GM18520 (cell line): ENCODE results near the gene RSPH6A.

Source experiments
- ATAC-seq: cut with Tn5 transposase; IDR thresholded peaks from one replicate; pipeline ENCODE4 v1.9.1; 2021; ENCODE audit not compliant: unreplicated experiment

The RSPH6A gene

DNA sequence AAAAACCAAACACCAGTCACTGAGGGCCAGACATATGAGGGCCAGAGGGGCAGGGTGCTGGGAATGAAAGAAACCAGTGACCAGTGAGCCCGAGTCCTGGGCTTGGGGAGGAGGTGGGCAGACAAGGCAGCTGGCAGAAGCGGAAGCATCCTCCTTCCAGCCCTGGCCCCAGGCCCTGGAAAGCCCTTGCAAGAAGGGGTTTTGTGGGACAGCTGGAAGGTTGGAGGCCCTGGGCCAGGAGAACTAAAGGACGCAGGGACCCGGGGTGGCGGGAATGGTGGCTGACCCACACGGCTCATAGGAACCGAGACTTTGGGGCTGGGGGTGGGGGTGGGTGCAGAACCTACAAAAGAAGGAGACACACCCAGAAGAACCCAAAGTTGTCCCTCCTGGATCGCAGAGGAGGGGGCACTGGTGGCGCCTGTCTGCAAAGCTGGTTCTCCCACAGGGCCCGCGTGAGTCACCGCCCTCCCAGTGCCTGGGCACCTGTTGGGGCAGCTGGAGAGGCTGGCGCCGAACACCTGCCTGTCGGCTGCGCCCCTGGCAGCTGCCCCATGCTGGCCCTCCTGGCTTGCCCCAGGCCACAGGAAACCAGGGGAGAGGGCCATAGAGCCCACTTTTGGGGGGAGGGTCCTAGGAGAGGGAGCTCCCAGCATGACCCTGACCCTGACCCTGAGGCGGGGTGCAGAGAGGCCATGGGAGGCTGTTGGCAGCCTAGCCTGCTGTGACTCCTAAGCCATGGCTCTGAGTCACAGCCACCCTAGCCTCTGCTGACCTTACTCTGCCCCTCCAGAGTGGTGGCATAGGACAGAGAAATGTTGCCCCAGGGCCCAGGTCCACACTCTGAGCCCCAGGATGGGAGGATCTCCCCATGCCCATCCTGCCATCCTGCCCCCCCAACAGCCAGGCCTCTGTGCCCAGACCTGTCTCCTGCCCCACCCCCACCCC is 33.6 kb downstream of the RSPH6A start:
- ATAC-seq, result no peak

- ATAC-seq, result no peak
Observed at GRCh38 chr19:45780448-45781213, 34.5 kb downstream of the RSPH6A start.

DNA sequence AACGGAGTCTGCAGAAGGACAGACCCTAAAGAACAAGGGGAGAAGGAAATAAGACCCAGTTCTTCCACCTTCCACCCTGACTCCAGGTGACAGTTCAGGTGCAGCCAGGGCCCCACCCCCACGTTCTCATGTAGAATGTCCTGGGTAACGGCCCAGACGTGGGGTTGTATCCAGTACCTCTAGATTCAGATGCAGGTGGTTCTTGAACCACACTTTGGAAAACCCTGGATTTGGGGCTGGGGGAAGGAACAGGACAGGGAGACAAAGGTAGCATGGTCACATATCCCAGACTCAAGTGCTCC is 35.0 kb downstream of the RSPH6A start:
- ATAC-seq, result no peak

DNA sequence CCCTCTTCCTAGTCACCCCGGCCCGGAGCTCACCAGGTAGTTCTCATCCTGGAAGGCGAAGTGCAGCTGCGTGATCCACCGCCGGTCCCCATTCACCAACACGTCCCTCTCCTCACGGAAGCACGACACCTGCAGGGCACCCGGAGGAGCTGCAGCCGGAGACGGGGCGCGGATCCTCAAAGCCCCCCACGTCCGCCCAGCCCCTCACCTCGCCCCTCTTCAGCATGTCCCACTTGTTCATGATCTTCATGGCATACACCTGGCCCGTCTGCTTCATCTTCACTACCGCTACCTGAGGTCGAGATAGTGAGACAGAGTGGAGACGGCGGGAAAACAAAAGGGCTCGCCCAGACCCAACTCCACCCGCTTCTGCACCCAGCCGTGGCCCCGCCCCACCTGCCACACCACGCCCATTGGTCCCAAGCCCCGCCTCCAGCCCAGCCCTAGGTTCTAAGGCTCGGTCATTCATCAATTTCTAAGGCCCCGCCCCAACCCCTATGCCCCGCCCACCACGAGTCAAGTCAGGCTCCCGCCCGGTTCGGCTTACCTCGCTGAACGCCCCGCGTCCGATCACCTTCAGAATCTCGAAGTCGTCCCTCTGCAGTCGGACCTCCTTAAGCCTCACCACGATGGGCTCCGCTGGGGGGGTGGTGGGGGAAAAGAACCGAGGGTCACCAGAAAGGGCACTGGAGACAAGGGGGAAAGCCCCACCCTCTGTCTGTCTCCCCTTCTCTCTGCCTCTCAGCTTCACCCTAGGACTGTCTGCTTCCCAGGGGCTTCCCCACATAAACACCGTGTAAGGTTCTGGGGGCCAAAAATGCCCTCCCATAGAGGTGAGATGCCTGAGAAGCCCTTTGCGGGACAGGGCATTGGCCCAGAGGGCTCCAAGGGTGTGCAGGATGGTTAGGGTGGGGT is 35.6 kb downstream of the RSPH6A start:
- ATAC-seq, result peak; percentile 49

DNA sequence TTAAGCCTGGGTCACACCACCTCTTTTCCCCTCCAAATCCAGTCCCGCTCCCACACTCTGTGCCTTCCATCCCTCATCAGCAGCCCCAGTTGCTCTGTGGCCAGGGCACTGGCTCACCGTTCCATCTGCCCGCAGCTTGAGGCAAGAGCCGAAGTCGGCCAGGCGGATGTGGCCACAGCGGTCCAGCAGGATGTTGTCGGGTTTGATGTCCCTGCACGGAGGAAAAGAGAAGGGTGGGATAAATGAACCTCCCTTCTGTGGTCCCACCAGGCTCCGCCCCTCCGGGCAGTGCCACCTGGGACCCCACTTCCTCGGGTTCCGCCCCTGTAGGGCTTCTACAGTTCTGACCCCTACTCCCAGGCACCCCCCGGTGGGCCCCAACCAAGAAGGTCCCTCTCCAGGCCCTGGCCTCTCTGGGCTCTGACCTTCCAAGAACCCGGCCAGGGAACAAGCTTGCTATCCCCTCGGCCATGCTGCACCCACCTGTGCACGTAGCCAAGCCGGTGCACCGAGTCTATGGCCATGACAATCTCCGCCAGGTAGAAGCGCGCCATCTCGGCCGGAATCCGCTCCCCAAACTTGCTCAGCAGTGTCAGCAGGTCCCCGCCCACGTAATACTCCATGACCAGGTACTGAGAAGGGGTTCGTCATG is 37.0 kb downstream of the RSPH6A start:
- ATAC-seq, result no peak

DNA sequence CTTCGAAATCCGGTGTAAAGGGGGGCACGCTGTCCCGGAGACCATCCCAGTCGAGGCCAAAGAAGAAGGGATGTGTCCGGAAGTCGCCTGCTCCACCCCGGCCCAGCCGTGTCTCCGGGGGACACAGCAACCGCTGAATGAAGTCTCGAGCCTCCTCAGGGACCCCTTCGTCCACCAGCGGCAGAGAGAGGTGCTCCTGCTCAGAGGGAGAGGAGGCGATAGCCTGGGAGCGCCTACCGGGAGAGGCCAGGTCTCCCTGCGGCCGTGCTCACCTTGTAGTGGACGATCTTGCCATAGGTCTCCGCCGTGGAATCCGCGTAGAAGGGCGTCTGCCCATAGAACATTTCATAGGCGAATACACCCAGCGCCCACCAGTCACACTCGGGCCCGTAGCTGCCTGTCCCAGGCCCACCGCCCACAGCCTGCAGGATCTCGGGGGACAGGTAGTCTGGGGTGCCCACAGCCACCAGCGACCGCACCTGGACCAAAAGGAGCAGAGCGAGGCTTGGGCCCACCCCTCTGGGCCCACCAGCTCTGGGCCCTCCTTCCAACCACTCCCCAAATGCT is 37.6 kb downstream of the RSPH6A start:
- no peak for ATAC-seq

DNA sequence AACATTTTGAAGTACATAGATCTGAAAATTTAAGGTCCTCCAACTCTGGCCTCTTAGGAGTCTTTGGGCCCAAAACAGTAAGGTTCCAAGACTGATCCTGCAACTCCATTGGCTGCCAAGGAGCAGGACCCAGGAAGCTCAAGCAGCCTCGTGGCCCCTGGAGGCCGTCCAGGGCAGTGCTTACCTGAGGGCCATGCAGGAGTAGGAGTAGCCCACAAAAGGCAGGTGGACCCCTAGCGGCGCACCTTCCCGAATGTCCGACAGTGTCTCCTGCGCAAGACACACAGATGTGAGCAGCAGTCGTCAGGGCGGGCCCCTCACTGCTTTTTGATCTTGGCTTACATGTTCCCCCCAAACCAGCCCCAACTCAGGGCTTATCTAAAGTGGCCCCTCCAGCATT is 40.3 kb downstream of the RSPH6A start:
- ATAC-seq, result no peak

DNA sequence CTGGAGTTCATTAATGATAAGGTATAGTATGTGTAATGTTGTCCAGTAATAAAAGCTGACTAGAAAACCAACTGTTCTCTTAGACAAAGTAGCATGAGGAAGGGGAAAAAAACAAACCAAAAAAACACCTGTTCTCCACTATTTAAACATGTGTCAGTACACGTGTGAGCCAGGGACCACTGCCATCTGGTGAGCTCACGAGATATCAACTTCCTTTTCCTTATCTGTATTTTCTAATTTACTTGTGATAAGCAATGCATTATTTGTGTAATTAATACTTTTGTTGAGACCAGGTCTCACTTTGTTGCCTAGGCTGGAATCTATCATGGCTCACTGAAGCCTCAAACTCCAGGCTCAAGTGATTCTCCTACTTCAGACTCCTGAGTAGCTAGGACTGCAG is 41.7 kb downstream of the RSPH6A start:
- no peak for ATAC-seq

DNA sequence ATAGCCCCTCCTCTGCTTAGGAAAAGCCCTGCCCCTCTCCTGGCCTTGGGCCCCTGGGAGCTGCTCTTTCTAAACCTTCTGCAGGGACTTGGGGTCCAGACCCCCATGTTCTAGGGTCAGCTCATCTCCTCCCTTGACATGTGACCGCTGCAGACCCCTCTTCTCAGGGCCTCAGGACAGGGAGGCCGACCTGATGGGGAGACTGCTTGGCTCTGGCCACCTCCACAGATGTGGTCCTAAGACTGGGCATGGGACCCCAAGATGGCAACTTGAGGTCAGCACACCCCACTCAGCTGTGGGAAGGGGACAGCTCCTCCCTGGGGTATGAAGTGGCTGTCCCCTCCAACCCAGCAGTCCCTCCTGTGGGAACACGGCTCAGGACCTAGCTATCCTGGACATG is 42.2 kb downstream of the RSPH6A start:
- no peak for ATAC-seq

- ATAC-seq, result no peak
Observed at GRCh38 chr19:45772130-45772840, 42.8 kb downstream of the RSPH6A start.

- no peak for ATAC-seq
Observed at GRCh38 chr19:45771311-45771933, 43.7 kb downstream of the RSPH6A start.

GRCh38 chr19:45770192-45771101 is 44.7 kb downstream of the RSPH6A start:
- peak; percentile 35 for ATAC-seq

- no peak for ATAC-seq
Observed at GRCh38 chr19:45769821-45770191, 45.3 kb downstream of the RSPH6A start.

DNA sequence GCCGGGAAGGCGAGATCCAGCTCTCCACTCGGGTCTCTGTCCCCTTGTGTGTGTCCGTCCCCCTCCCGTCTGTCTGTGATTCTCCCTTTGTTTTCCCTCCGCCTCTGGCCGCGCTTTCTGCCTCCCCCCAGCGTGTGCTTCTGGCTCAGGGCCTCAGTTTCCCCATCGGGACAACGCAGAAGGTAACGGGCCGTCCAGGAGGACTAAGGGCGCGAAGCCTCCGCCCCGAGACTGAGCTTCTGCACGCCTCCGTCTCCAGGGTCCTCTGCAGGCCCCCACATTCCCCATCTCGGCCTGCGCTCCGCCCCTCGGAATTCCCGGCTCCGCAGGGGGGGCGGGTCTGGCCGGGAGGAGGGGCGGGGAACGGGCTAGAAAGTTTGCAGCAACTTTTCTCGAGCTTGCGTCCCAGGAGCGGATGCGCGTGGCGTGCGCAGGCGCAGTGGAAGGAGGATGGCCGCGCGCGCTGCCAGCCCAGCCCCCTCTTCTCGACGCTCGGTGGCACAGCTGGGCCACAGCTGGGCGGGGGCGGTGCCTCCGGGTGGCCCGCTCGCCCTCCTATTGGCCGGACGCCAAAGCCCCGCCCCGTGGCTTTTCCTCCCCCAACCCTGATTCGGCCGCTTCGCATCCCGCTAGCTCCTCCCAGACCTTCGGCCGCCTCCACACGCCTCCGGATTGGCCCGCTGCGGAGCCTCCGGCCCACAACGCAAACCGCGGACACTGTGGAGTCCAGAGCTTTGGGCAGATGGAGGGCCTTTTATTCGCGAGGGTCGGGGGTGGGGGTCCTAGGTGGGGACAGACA is 45.9 kb downstream of the RSPH6A start, which contains the start of gene SIX5:
Gene SIX5, minus strand, starts transcription at position 269 of the 799 bp plus-strand sequence. CDS start 408 bp downstream, outside the sequence.
- peak; percentile 62 for ATAC-seq

GRCh38 chr19:45768655-45768983 is 46.5 kb downstream of the RSPH6A start:
- ATAC-seq, result no peak

DNA sequence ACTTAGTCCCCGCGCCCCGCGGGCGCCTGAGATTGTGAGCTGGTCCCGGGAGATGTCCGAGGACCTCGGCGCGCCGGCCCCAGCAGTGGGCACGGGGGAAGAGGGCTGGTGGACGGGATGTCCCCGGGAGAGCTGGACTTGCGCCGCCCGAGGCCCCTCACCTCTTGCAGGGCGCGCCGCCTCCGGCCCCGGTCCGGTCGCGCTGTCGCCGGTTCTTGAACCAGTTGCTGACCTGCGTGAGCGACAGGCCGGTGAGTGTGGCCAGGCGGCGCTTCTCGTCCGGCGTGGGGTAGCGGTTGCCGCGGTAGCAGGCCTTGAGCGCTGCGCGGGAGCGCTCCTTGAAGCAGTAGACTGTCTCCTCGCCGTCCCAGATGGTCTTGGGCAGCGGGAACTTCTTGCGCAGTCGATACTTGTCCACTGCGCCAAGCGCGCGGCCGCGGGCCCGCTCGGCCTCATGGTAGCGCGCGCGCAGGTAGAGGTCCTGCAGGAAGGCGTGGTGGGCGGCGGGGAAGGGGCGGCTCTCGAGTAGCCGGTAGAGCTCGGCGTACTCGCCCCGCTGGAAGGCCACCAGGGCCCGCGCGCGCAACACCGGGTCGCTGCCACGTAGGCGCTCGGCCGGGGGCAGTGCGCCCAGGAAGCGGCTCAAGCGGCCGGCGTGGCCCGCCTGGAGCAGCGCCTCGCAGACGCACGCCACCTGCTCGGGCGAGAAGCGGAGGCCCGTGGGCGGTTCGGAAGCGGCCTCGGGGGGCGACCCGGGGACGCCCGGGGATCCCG is 47.0 kb downstream of the RSPH6A start:
- ATAC-seq, result no peak

- ATAC-seq, result no peak
Observed at GRCh38 chr19:45767410-45767880, 47.7 kb downstream of the RSPH6A start.
